Measurements from ENCODE around the gene SLX4. TPM values are rescaled to one million over a fixed set of nuclear protein-coding genes. Genes with fewer than 3 reads are reported as not detected.

SLX4 gene
- total and polyA plus RNA-seq, 7 donors = 0.87 to 4.1 (median 2.5) TPM

GRCh38 chr16:3601614-3602319 is 9.6 kb downstream of the SLX4 start:
- DNase-seq = no peak
- H3K27ac ChIP-seq = no peak overlapping the region
- WGBS, 3 donors = 82 to 88% (median 85%) methylated on average over 13 of the region's 13 CpGs
- intact Hi-C loops (cut with DNase I) = no loop called here
- no peaks in the 10 kb centered on the region for H3K9me3 ChIP-seq
- H3K27me3 ChIP-seq (ENCODE audit: insufficient read depth in 3 of 3, low read length in 2 of 3) = no peaks in the 10 kb centered on the region
- no peaks in the 10 kb centered on the region for H3K4me1 ChIP-seq
- no peak overlapping the region for H3K4me3 ChIP-seq
- TF ChIP-seq CTCF (IDR thresholded peaks at IDR 0.05) = no peak
- ATAC-seq = no peak
- peaks cover 3 to 77% of the 10 kb centered on the region in 2 donors for H3K36me3 ChIP-seq (ENCODE audit: insufficient read depth in 1 of 2, low read depth in 1 of 2)

- Histone ChIP-seq H3K27me3 (ENCODE audit: insufficient read depth in 3 of 3, low read length in 2 of 3) (no peaks in the 10 kb centered on the region), H3K4me1 (no peaks in the 10 kb centered on the region), H3K36me3 (ENCODE audit: insufficient read depth in 1 of 2, low read depth in 1 of 2) (peaks cover 6 to 78% of the 10 kb centered on the region in 2 donors), H3K9me3 (no peaks in the 10 kb centered on the region), H3K27ac (no peak overlapping the region), H3K4me3 (no peak overlapping the region)
- intact Hi-C loops (cut with DNase I) = no loop called here
- ATAC-seq (no peak), DNase-seq (no peak)
- 98 to 100% (median 100%) methylated on average over 4 of the region's 4 CpGs for WGBS, 3 donors
- no peak for TF ChIP-seq CTCF (IDR thresholded peaks at IDR 0.05)
These were observed 11.5 kb downstream of the SLX4 start for GRCh38 chr16:3599922-3600321.

- H3K4me1 ChIP-seq = no peaks in the 10 kb centered on the region
- intact Hi-C loops (cut with DNase I) = no loop called here
- no peak overlapping the region for H3K27ac ChIP-seq
- WGBS, 3 donors = 89 to 92% (median 90%) methylated on average over 8 of the region's 8 CpGs
- H3K36me3 ChIP-seq (ENCODE audit: insufficient read depth in 1 of 2, low read depth in 1 of 2) = peaks cover 6 to 74% of the 10 kb centered on the region in 2 donors
- H3K4me3 ChIP-seq = no peak overlapping the region
- TF ChIP-seq CTCF (IDR thresholded peaks at IDR 0.05) = no peak
- DNase-seq = no peak
- ATAC-seq = no peak
- no peaks in the 10 kb centered on the region for H3K27me3 ChIP-seq (ENCODE audit: insufficient read depth in 3 of 3, low read length in 2 of 3)
- no peaks in the 10 kb centered on the region for H3K9me3 ChIP-seq
These were observed 12.3 kb downstream of the SLX4 start for GRCh38 chr16:3599121-3599520.

- DNase-seq = no peak
- H3K4me1 ChIP-seq = no peaks in the 10 kb centered on the region
- H3K27ac ChIP-seq = no peak overlapping the region
- peaks cover 6 to 65% of the 10 kb centered on the region in 2 donors for H3K36me3 ChIP-seq (ENCODE audit: insufficient read depth in 1 of 2, low read depth in 1 of 2)
- H3K4me3 ChIP-seq = no peak overlapping the region
- ATAC-seq = no peak
- no peak for TF ChIP-seq CTCF (IDR thresholded peaks at IDR 0.05)
- H3K27me3 ChIP-seq (ENCODE audit: insufficient read depth in 3 of 3, low read length in 2 of 3) = no peaks in the 10 kb centered on the region
- H3K9me3 ChIP-seq = no peaks in the 10 kb centered on the region
- intact Hi-C loops (cut with DNase I) = no loop called here
- 93 to 97% (median 93%) methylated on average over 12 of the region's 12 CpGs for WGBS, 3 donors
These were observed 13.2 kb downstream of the SLX4 start for GRCh38 chr16:3598236-3598635.

- TF ChIP-seq CTCF (IDR thresholded peaks at IDR 0.05) = no peak
- Histone ChIP-seq H3K9me3 (no peaks in the 10 kb centered on the region), H3K4me3 (no peak overlapping the region), H3K27ac (no peak overlapping the region), H3K27me3 (ENCODE audit: insufficient read depth in 3 of 3, low read length in 2 of 3) (no peaks in the 10 kb centered on the region), H3K4me1 (no peaks in the 10 kb centered on the region), H3K36me3 (ENCODE audit: insufficient read depth in 1 of 2, low read depth in 1 of 2) (peaks cover 6 to 62% of the 10 kb centered on the region in 2 donors)
- no peak for ATAC-seq
- 94 to 96% (median 94%) methylated on average over 17 of the region's 17 CpGs for WGBS, 3 donors
- intact Hi-C loops (cut with DNase I) = no loop called here
- no peak for DNase-seq
These were observed 13.7 kb downstream of the SLX4 start for GRCh38 chr16:3597676-3598075.
